Measurements from ENCODE around the gene CREB5.

DNA sequence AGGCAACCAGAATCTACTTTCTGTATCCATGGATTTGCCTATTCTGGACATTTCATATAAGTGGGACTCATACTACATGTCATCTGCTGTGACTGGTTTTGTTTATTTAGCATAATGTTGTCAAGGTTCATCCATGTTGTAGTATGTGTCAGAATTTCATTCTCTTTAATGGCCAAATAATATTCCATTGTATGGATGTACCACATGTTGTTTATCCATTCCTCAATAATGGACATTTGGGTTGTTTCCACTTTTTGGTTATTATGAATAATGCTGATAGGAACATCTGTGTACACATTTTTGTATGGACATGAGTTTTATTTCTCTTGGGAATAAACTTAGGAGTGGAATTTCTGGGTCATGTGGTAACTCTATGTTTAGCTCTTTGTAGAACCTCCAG, 133.7 kb downstream of the CREB5 start:
- TF ChIP-seq, protein P1, sequence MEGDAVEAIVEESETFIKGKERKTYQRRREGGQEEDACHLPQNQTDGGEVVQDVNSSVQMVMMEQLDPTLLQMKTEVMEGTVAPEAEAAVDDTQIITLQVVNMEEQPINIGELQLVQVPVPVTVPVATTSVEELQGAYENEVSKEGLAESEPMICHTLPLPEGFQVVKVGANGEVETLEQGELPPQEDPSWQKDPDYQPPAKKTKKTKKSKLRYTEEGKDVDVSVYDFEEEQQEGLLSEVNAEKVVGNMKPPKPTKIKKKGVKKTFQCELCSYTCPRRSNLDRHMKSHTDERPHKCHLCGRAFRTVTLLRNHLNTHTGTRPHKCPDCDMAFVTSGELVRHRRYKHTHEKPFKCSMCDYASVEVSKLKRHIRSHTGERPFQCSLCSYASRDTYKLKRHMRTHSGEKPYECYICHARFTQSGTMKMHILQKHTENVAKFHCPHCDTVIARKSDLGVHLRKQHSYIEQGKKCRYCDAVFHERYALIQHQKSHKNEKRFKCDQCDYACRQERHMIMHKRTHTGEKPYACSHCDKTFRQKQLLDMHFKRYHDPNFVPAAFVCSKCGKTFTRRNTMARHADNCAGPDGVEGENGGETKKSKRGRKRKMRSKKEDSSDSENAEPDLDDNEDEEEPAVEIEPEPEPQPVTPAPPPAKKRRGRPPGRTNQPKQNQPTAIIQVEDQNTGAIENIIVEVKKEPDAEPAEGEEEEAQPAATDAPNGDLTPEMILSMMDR (IDR thresholded peaks at IDR 0.05), result no peak
- no peak for TF ChIP-seq POLR2AphosphoS5 (IDR thresholded peaks at IDR 0.05)
